Measurements from ENCODE around the gene STPG4. TPM values are rescaled to one million over a fixed set of nuclear protein-coding genes. Genes with fewer than 3 reads are reported as not detected.

Gene STPG4
- total RNA-seq, 4 donors from 2014 or later = 0.22 to 1.1 (median 0.42) TPM; not detected in 1

- Histone ChIP-seq H3K4me3 (replicated peaks in 1 of 3) (no peak overlapping the region), H3K27me3 (no peaks in the 10 kb centered on the region), H3K36me3 (peaks cover 3 to 7% of the 10 kb centered on the region in 2 donors), H3K9me3 (no peaks in the 10 kb centered on the region), H3K4me1 (peaks cover 4 to 12% of the 10 kb centered on the region in 2 donors), H3K27ac (no peak overlapping the region)
- no peak for DNase-seq
- no peak for TF ChIP-seq CTCF (IDR thresholded peaks at IDR 0.05)
- TF ChIP-seq POLR2A (IDR thresholded peaks at IDR 0.05) = no peak
- intact Hi-C loops (cut with DNase I) = no loop called here
Measured at GRCh38 chr2:47152803-47153202, 2.3 kb downstream of the STPG4 start.

- Histone ChIP-seq H3K9me3 (no peaks in the 10 kb centered on the region), H3K4me1 (peaks cover 4 to 5% of the 10 kb centered on the region in 2 donors), H3K27ac (no peak overlapping the region), H3K27me3 (no peaks in the 10 kb centered on the region), H3K4me3 (replicated peaks in 1 of 3) (no peak overlapping the region), H3K36me3 (peaks cover 3 to 7% of the 10 kb centered on the region in 2 donors)
- no peak for DNase-seq
- intact Hi-C loops (cut with DNase I) = no loop called here
- TF ChIP-seq CTCF (IDR thresholded peaks at IDR 0.05) = no peak
- TF ChIP-seq POLR2A (IDR thresholded peaks at IDR 0.05) = no peak
- 96 to 97% methylated on average over 3 of the region's 3 CpGs for WGBS, 2 donors
Measured at GRCh38 chr2:47150175-47150574, 4.9 kb downstream of the STPG4 start.

GRCh38 chr2:47147021-47147420 lies 8.1 kb downstream of the STPG4 start:
- no peaks in the 10 kb centered on the region for H3K9me3 ChIP-seq
- no peak for DNase-seq
- H3K4me3 ChIP-seq (replicated peaks in 1 of 3) = no peak overlapping the region
- no peak overlapping the region for H3K27ac ChIP-seq
- peaks cover 0 to 1% of the 10 kb centered on the region in 2 donors for H3K4me1 ChIP-seq
- WGBS, 2 donors = 96 to 98% methylated on average over 3 of the region's 3 CpGs
- intact Hi-C loops (cut with DNase I) = no loop called here
- H3K27me3 ChIP-seq = no peaks in the 10 kb centered on the region
- H3K36me3 ChIP-seq = peaks cover 3 to 7% of the 10 kb centered on the region in 2 donors
- TF ChIP-seq CTCF (IDR thresholded peaks at IDR 0.05) (no peak), POLR2A (IDR thresholded peaks at IDR 0.05) (no peak)

- 93 to 94% methylated on average over 1 of the region's 1 CpG for WGBS, 2 donors
- no peak overlapping the region for H3K4me3 ChIP-seq (replicated peaks in 1 of 3)
- DNase-seq = no peak
- no peak overlapping the region for H3K27ac ChIP-seq
- H3K36me3 ChIP-seq = peaks cover 0 to 5% of the 10 kb centered on the region in 2 donors
- H3K27me3 ChIP-seq = no peaks in the 10 kb centered on the region
- TF ChIP-seq CTCF (IDR thresholded peaks at IDR 0.05) (no peak), POLR2A (IDR thresholded peaks at IDR 0.05) (no peak)
- no peaks in the 10 kb centered on the region for H3K9me3 ChIP-seq
- intact Hi-C loops (cut with DNase I) = no loop called here
- no peaks in the 10 kb centered on the region for H3K4me1 ChIP-seq
Measured at GRCh38 chr2:47145466-47145865, 9.6 kb downstream of the STPG4 start.

- H3K4me3 ChIP-seq (replicated peaks in 1 of 3) = no peak overlapping the region
- no peak for TF ChIP-seq CTCF (IDR thresholded peaks at IDR 0.05)
- TF ChIP-seq POLR2A (IDR thresholded peaks at IDR 0.05) = no peak
- intact Hi-C loops (cut with DNase I) = no loop called here
- H3K27me3 ChIP-seq = no peaks in the 10 kb centered on the region
- no peaks in the 10 kb centered on the region for H3K36me3 ChIP-seq
- no peak overlapping the region for H3K27ac ChIP-seq
- 83% methylated on average over 3 of the region's 3 CpGs for WGBS, 2 donors
- H3K4me1 ChIP-seq = no peaks in the 10 kb centered on the region
- no peaks in the 10 kb centered on the region for H3K9me3 ChIP-seq
- no peak for DNase-seq
Measured at GRCh38 chr2:47141520-47141919, 13.6 kb downstream of the STPG4 start.

Measured in thyroid gland (tissue), 4 donors.